LNCAP (cell line): ENCODE results near the gene THSD7A.

ENCODE experiments used
- TF ChIP-seq, protein P1 (sequence below): fragments of 450-650 bp; IDR thresholded peaks from 2 replicates; pipeline ENCODE4 v1.5.1; 2017; ENCODE audit warnings: mild to moderate bottlenecking

The THSD7A gene

DNA sequence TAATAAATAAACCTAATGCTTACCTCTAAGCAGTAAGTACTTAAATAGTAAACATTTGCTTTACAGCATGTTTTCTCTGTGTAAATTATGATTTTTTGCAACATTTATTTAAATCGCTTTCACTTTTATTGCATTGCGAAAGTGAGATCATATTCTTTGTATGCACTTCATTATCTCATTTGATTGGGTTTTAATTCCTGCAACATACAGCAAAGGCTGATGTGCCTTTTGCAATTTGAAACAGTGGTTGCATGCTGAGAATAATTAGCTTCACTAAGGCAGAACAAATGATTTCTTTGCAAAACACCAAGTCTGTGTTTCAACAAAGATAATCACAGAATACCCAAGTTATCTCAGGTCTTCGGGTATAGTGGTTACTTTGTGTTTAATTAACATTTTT, 16.3 kb upstream of the THSD7A start:
- TF ChIP-seq, protein P1, sequence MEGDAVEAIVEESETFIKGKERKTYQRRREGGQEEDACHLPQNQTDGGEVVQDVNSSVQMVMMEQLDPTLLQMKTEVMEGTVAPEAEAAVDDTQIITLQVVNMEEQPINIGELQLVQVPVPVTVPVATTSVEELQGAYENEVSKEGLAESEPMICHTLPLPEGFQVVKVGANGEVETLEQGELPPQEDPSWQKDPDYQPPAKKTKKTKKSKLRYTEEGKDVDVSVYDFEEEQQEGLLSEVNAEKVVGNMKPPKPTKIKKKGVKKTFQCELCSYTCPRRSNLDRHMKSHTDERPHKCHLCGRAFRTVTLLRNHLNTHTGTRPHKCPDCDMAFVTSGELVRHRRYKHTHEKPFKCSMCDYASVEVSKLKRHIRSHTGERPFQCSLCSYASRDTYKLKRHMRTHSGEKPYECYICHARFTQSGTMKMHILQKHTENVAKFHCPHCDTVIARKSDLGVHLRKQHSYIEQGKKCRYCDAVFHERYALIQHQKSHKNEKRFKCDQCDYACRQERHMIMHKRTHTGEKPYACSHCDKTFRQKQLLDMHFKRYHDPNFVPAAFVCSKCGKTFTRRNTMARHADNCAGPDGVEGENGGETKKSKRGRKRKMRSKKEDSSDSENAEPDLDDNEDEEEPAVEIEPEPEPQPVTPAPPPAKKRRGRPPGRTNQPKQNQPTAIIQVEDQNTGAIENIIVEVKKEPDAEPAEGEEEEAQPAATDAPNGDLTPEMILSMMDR: no peak

DNA sequence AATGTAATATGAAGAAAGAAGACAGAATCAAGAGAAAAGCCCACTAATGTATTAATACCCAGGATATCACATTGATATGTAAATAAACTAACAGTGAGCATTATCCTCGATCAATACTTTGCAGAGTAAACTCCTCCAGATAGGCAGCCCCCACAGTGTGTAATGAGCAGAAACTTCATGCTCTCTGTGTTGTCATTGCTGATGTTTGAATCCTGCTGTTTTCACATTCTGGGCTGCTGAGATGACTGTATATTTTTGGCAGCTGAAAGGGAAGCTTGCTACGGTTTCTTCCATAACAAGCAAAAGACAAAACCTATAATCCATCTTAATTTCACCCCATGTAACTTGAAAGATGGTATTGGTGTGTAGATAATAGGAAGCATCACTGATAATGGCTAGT, 15.3 kb upstream of the THSD7A start:
- TF ChIP-seq, protein P1: no peak

DNA sequence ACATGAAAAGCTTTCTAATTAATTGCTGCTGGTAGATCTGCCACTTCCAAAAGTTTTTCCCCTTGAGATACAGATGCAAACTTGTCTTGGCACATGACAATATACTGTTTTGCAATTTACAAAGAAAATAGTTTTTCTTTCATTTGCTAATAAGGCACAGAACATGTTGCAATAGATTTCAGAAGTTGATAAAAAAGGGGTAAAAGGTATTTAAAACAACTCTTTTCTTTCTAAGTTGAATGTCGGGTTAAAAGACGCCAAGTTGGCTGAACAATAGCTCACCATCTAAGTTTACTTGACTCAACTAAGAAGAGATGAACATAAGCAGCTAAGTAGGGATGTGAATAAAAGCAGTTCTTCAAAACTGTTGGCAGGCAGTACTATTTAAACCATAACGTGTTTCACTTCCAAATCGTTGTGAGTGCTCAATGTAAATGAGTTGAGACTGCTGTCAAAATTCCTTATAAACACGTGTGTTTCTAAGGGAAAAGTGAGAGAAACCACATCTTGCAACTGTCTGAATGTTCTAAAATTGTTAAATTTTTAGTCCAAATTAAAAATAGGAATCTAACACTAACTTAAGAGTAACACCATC, 14.5 kb upstream of the THSD7A start:
- TF ChIP-seq, protein P1: no peak

DNA sequence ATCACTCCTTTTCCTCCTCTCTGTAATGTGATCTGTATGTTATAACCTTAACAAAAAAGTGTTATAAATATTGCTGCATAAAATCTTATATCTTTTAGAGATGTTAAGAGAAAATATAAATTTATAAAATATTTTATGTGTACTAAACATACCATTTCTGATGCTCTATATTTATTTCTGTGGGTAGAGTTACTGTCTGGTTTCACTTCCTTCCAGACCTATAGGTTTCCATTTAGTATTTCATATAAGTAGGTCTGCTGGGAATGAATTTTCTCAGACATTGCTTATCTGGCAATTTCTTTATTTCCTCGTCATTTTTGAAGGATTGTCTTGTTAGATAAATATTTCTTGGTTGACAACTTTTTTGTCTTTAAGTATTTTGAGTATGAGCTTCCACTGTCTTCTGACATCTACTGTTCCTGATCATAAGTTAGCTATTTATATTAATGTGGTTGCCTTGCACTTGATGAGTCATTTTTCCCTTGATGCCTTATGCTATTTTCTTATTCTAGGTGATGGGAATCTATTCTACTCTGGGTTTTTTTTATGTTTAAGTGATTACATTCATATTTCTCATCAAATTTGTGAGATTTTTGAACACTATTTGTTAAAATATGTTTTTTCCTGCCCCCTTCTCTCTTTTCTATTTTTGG, 11.2 kb upstream of the THSD7A start:
- TF ChIP-seq, protein P1: no peak

DNA sequence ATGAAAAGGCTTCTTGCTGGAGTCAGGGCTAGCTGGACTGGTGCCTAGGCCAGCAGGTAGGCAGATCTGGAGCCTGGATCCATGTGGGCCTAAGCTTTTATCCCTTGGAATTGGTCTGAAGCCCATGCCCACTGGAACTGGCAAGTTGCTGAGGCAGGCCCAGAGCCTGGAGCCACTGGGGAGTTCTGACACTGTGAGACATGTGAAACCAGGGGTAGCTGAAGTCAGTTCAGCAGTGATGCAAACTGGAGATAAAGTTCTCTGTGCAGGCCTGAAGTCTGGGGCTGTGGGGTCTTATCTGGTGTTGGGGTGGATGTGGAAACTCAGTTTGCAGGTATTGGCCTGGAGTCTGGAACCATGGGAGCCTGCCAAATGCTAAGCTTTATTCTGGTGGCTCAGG, 9.7 kb upstream of the THSD7A start:
- TF ChIP-seq, protein P1: no peak

DNA sequence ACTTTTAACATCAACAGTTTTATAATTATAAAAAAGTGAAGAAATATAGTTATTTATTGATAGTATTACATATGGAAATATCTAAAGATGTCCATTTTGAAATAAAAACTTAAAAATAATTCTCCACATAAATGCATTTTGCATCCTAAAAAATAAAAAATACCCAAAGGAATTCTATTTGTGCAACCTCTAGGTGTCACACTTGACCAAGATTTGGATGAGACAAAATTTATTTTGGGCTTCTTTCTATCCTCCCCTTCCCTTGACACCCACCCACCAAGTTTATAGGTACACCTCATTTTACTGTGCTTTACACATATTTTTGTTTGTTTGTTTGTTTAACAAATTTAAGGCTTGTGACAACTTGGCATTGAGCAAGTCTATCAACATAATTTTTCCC, 3.3 kb upstream of the THSD7A start:
- TF ChIP-seq, protein P1: peak; percentile 58

DNA sequence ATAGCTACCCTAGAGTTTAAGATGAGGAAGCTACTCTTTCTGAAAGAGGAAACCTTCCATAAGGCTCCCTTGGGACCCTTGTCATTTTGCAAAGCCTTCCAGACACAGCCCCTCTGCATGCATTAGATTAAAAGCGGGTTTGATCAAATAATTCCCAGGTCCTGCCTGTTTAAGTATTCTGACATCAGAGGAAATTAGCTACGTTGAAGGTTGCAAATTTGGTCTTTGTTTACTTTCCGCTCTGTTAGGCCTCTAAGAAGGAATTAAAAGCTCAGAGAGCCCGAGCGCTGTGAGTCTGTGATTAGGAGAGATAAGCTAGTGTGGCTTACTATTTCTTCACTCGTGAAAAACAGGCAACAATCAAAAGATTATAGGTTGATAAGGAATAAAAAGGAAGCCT, 1.4 kb upstream of the THSD7A start:
- TF ChIP-seq, protein P1: no peak
